GM12873 (cell line): ENCODE data around the gene POFUT2.

ENCODE experiments used
- CTCF ChIP-seq: IDR thresholded peaks from 2 replicates; pipeline ENCODE4 v1.5.1; 2012; ENCODE audit warnings: low read depth, mild to moderate bottlenecking, moderate library complexity, low read length, control low read depth; ENCODE audit not compliant: insufficient read depth; ENCODE audit errors: missing control alignments

POFUT2 gene

GRCh38 chr21:45284456-45284741 is 3.3 kb downstream of the POFUT2 start:
- TF ChIP-seq CTCF: no peak

- no peak for TF ChIP-seq CTCF
Measured at GRCh38 chr21:45283611-45284455, 3.9 kb downstream of the POFUT2 start.

GRCh38 chr21:45283035-45283610 is 4.6 kb downstream of the POFUT2 start:
- no peak for TF ChIP-seq CTCF

GRCh38 chr21:45282283-45283034 is 5.2 kb downstream of the POFUT2 start:
- TF ChIP-seq CTCF: no peak

GRCh38 chr21:45281411-45282282 is 6.0 kb downstream of the POFUT2 start:
- no peak for TF ChIP-seq CTCF

GRCh38 chr21:45280969-45281368 is 6.7 kb downstream of the POFUT2 start:
- TF ChIP-seq CTCF: no peak
